GM21367 (cell line): ENCODE results near the gene GYS2.
"Not testable (repeated sequence)": the region's sequence is repeated elsewhere in the genome, so short reads cannot be mapped to it uniquely, and the experiment has no call there.

Experiments
- ATAC-seq: cut with Tn5 transposase; IDR thresholded peaks from one replicate; pipeline ENCODE4 v1.9.1; 2021; ENCODE audit not compliant: unreplicated experiment

The GYS2 gene

DNA sequence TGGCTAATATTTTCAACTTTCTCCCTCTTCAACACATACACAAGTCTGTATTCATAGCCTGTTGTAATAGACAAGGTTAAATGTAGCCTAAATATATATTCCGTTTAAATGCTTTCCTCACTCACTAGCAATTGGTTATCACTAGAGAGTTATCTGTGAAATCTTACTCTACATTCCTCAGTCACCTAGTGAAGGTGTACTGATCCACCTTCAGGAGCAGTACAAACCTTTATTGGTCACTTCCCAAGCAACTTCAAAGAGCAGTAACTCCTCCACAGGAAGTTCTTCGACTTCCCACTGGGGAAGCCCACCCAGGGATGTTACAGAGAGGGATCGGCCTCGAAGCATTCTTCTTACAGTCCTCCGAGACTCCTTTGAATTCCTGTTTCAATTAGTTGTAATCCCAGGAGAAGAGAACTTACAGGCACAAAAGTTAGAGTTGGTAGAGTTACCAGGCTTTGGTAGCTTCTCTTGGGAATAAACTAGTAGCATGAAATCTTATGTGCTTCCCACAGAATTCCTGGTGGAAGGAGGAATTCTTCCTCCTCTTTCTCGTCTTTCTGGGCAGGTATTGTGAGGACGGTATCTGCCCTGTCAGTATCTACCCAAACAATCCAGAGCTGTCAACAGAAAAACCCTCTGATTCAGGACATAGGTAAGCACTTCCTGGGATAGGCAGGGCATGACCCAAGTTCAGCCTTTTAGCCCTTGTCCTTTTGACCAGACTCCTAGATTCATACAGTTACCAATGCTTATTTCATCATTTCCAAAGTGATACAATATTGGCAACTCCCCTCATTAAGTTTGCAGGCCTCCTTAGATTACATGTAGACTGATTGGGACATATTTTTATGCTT, at the start of gene GYS2:
Gene GYS2 (minus strand): TSS at position 603 of the 857 bp plus-strand sequence. CDS start 255 bp downstream, at position 348.
- no peak for ATAC-seq

DNA sequence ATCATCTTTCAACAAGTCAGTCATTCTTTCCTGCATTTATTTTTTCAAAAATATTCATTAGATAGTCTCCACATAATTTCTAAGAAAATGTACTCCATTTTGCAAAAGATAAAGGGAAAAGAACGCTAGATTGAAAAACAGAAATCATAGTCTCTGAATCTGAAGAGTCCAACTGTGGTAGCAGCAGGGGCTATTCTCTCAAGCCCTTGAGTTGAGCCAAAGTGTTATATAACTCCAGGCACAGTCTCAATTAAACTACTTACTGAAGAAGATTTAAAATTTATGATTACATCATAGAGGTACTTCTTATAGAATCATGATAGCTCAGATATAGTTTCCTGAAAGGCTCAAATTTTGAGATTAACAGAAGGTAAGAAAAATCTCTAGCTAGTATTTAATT, 47.2 kb upstream of the GYS2 start:
- ATAC-seq = no peak

DNA sequence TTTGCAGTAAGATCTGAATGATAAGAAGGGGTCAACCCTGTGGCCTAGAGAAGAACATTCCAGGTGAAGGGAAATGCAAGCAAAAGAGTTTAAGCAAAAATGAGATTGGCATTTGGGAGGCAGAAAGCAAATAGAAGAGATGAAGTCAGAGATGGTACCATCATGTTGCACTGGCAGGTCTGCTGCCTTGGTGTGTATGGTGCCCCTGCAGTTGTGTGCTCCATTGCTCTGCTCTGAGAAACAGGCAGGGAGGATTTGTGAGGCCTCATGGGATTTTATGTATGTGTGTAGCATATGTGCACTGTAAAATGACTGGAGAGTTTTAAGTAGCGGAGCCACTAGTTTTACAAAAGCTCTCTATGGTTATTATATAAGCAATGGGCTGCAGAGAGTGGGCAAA, 46.4 kb upstream of the GYS2 start:
- no peak for ATAC-seq

DNA sequence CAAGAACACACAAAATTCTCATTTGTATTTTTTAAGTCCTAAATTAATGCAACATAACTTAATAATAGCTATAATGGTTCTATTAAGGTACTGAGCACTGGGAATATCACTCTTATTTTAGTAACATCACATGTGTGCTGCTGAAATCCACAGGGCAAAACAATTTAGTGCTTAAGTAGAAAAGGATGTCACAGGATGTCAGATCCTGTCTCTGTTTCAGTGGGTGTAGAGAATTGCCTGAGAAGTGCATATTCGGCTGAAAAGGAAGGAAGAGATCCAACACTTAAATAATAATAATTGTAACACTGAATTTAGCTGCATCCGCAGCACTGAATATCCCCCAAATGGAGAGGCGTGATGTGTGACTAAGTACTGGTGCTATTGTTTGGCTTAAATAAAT, 44.4 kb upstream of the GYS2 start:
- ATAC-seq = no peak

DNA sequence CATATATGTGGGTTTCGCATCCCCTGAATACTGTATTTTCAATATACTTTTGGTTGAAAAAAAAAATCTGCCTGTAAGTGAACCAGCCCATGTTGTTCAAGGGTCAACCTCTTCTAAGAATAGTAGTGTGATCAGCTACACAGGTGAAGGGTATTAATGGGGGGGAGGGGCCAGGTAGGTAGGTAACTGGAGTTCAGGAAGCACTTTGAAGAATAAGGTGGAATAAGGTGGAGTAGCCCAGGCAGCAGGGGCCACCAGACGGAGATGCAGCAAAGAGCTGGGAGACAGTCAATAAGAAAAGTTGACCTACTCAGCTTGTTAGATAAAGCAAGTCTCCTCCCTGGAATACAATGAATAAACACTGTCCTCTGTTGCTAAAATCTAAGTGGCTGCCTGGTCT, 43.7 kb upstream of the GYS2 start:
- no peak for ATAC-seq

DNA sequence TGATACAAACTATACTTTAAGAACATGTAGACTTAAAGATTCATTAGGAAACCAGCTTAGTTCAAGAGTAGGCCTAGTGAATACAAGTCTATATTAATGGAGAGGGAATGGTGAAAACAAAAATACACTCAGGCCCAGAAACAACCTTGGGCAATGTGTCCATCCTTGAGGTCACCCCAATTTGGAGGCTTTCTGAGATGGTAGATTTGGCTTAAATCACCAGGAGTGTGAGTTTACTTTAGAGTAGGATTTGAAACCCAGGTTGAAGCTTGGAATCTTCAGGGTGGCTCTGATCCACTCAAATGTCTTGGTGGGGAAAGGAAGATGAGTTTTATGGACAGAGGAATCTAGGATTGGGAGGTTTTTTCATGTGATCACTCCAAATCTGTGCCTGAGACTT, 42.5 kb upstream of the GYS2 start:
- ATAC-seq = no peak

DNA sequence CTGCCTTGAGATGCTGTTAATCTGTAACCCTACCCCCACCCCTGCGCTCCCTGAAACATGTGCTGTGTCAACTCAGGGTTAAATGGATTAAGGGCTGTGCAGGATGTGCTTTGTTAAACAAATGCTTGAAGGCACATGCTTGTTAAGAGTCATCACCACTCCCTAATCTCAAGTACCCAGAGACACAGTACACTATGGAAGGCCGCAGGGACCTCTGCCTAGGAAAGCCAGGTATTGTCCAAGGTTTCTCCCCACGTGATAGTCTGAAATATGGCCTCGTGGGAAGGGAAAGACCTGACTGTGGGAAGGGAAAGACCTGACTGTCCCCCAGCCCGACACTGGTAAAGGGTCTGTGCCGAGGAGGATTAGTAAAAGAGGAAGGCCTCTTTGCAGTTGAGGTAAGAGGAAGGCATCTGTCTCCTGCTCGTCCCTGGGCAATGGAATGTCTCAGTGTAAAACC, 40.4 kb upstream of the GYS2 start:
- ATAC-seq = not testable (repeated sequence)

DNA sequence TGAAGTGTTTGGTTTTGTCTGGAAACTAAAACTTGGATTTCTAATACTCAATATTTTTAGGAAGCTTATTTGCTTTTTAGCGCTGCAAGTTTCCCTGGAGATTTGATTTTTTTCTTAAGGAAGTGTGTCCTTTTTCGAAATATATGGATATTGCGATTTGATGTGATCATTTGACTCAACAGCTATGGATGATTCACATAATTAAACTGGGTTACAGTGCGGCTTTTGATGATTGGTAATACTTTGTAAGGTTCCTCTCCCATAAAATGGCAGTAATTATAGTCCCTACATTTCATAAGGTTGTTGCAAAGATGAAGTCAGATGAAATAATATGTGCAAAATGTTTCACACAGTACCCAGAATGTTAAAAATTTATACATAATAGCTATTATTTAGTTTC, 39.9 kb upstream of the GYS2 start:
- ATAC-seq = no peak

DNA sequence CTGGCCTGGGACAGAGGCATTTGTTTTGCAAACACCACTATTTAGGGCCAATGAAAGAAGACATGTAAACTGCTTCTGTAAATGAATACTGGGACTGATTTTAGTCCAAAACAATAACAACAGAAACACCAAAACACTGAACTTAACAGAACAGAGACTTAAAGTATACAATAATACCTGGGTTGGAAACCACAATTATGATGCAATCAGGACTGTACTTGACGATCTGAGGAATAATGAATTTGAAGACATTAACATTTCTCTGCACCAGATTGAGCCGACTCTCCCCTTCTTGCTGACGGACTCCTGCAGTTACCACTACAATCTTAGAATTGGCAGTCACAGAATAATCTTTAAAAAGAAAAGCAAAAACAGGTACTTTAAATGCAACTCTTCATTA, 39.1 kb upstream of the GYS2 start:
- ATAC-seq = no peak

DNA sequence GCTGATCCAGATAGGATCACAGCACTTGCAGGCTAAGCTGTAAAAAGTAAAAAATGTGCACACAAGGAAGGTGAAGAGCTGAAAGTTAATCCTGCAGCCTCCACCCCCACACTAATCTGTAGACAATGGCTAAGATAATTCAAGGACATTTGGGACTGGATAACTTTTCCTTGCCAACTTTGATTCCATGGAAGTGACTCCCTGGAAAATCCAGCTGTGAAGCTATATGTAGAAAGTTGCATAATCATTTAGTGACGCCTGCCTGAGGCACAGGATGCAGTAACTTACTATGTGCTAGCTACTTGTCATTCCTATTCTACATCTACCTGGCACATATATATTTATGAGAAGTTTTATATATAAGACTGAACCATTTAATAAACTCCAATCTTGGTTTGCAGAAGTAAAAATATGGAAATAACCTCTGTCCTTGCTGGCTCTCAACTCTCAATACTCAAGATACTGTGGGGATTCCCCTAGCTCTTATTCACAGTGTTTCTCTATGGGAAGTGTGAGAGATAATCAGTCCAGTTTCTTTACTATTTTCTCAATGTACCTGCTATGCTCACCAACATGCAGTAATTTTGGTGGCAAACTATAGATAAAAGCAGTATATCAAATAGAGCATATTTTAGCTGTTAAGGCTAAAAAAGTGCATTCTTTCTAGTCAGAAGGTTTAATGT, 38.2 kb upstream of the GYS2 start:
- ATAC-seq = no peak

DNA sequence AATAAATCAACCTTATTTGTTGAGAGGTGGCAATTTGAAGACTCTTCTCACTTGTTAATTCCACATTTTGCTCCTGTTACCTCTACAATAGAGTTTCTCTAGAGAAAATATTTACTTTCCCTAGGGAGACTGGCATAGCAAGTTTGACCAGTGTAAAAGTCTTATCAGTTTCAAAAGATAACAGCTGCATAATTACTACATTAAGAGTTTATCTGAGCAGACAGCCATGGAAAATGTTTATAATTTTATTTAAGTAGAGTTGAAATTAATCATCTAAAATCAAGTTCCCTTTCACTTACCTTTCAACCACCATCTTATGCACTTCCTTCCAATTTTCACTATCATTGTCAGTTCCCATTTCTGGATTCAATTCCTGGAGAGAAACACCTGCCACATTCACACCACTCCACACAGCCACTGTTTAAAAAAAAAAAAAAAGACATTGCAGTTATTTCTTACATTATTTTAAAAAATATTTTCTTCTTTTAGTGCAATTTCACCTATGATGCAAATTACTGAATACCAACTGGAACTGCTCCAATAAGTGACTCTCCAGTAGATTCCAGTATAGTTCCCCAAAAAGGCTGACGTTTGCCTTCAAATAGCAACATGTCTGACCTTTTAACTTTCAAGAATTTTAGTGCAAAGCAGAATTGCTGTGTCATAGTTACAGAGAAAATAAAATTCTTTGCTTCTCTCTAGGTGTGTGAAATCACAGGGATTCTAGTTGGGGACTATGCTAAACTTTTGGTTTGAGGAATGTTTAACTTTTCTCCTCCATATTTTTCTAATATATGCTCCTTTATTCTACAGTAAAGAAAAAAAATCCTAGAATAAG, 33.6 kb upstream of the GYS2 start:
- ATAC-seq = no peak

DNA sequence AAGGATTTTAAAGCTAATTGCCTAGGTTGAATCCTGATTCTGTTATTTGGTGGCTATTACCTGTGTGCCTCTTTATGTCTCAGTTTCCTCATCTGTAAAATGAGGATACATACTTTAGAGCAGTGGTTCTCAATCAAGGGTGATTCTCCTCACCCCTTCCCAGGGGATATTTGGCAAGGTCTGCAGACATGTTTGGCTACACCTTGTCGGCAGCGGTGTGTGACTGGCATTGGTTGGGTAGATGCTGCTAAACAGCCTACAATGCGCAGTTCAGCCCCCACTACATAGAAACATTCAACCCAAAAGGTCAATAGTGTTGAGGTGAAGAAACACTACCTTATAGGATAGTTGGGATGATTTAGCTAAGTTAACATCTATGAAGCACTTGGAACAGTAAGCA, 29.6 kb upstream of the GYS2 start:
- ATAC-seq = no peak

DNA sequence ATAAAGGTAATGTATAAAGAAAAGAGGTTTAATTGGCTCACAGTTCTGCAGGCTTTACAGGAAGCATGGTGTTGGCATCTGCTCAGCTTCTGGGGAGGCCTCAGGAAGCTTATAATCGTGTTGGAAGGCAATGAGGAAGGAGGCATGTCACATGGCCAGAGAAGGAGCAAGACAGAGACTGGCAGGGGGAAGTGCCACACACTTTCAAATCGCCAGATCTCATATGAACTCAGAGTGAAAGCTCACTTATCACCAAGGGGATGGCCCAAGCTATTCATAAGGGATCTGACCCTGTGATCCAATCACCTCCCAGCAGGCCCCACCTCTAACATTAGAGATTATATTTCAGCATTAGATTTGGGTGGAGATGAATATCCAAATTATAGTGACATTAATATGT, 26.7 kb upstream of the GYS2 start:
- ATAC-seq = no peak

DNA sequence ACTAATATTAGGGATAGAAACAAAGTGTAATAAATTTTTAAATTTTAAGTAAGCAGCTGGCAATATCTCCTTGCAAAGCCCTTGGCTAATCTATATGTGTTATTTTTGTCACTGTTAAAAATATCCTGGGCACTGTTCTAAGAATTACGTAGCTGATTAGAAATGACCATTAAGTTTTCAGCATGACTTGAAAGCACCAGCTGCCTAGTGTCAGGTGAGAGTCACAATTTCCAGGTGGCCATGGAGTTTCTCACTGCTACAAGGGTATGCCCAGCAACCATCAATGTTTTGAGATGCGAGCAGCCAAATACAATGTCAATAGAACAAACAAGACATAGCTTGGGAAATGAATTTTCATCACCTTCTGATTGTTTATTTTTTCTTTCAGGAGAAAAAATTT, 23.3 kb upstream of the GYS2 start:
- no peak for ATAC-seq

DNA sequence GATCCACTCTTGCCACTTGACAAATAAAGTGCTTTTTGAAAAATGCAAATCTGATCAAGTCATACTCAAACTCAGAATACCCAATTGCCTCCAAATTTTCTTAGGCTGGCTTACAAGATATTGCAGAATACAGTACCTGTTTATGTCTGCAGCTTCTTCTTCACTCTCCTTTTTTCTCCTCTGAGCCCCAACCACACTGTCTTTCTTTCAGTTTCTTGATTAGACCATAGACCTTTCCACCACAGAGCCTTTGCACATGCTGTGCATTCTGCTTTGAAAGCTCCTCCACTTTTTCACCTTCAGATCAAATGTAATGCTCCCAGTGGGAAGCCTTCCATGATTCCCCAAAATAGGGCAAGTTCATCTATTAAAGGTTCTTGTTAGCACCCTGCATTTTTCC, 13.9 kb upstream of the GYS2 start:
- no peak for ATAC-seq

DNA sequence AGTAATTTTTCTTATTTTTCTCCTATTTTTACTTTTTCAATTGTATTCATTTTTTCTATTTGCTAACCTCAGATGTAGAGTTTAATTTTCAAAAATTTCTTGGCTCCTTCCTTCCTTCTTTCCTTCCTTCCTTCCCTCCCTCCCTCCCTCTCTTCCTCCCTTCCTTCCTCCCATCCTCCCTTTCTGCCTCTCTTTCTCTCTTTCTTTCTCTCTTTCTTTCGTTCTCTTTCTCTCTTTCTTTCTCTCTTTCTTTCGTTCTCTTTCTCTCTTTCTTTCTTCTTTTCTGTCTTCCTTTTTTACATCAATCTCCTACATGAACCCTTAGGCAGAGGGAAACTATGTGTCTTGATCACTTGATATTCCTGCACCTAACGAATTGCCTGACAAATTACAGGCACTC, 12.4 kb upstream of the GYS2 start:
- ATAC-seq = no peak

DNA sequence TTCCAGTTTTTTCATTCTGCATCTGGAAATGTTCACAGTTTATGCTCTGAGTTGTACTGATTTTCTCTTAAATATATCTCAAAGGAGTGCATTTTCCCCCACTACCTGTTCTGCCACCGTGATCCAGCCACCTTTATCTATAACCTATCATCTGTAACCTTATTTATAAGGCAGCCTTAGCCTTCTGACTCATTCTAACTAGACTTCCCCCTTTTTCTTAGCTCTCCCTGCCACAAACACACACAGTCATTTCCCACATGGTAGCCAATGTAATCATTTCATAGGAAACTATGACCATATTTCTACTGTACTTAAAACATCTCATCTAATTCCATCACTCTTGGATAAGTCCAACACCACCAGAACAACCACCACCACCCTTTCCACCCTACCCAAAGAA, 10.8 kb upstream of the GYS2 start:
- ATAC-seq = no peak

DNA sequence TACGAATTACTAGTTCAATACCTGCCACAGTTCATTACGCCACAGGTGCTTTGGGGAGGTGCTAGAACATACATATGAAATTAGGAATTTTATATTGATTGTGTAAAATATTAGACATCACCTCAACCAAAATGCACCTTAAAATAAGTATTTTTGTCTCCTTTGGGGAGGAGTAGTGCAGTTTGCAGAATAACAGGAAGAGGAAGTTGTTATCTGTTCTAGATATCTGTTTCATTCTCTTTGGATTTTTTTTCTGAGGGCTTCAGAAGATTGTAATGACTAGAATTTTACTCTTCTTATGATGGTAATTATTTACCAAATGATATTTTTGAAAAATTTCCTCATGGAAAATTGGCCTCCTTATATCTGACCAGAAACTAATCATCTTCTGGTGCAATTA, 9.9 kb upstream of the GYS2 start:
- ATAC-seq = no peak

DNA sequence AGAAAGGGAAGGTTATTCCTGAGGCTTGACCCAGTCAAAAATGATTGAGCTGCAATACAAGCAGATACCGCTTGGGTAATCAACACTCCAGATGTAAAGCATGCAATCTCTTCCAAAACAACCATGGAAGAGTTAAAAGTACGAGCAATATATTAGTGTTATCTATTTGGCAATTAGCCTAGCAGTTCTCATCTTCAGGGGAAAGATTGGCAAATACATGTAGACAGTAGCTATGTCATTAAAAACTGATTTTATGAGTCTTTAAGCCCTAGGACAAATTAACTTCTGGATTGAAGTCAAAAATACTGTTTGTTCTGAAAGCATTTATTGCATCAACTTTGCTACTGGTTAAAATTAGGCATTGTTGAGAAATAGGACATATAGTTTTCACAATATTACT, 9.3 kb upstream of the GYS2 start:
- no peak for ATAC-seq

DNA sequence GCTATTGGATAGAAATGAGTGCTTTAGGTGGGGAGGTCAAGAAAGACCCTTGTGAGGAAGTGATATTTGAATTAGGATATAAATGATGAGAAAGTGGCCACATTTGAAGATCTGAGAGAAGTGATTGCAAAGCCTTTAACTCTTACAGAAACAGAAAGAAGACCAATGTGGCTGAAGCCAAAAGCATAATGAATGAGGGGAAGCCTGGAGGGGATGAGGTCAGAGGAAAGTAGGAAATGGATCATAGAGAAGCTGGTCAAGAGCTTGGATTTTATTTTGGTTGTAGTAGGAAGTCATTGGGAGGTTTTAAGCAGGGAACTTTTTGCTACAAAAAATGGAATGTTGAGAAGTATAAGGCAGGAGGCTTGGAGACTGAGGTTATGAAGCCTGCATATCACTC, 3.5 kb upstream of the GYS2 start:
- no peak for ATAC-seq

DNA sequence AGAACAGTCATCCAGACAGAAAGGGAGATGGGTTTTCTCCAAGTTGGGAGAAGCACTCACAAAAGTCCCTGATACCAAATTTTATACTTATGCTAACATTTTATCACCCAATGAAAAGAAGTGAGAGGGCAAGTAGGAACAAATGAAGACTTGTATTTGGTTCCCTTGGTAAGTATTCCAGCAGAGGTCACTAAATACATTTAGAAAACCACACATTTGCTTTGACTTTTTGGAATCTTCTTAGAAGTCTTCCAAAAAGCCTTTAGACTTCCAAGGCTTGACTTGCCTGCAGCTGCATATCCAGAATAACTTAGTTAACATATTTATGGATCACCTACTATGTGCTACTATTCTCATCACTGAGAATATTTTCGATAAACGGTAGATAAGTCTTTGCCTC, 3.1 kb upstream of the GYS2 start:
- ATAC-seq = no peak

DNA sequence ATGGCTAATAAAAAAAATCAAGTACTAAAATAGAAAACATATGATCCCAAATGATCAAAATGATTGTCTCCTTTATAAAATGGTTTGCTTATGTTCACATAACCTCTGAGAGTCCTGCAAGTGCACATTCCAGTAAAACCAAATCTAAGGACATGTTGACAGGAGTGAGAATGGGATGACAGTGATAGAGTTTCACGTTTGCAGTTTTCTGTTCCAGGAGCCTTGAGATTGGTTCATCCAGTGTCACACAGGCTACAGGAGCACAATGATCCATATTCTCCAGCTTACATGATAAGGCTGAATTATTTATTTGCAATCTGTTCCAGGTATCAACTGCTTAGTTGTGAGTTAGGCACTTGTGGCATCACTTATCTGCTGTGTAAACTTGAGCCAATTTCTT, 1.5 kb upstream of the GYS2 start:
- ATAC-seq = no peak
